PC-3 (cell line): Measurements from ENCODE around the gene GRIK1. TPM values are rescaled to one million over a fixed set of nuclear protein-coding genes. Genes with fewer than 3 reads are reported as not detected.

Experiments
- ATAC-seq: fragments of 200-7000 bp; cut with Tn5 transposase; 2 replicates; pipeline ENCODE4 v1.9.1; 2020; ENCODE audit warnings: mild to moderate bottlenecking, moderate library complexity
- BruUV-seq: library from RNA; stranded (reverse); fragments of 400-500 nt; replicated peaks from 2 replicates; lab custom pipeline; 2021; lab: Mats Ljungman, UMichigan
- CTCF ChIA-PET: fragments of 300-600 bp; sonication (Branson Sonifier 250); formaldehyde crosslinking; loops from one replicate; lab custom pipeline; 2022; ENCODE audit warnings: antibody characterized with exemption; lab: Charles Lee
- POLR2A ChIA-PET: fragments of 300-600 bp; sonication (Branson Sonifier 250); formaldehyde crosslinking; loops from one replicate; lab custom pipeline; 2022; ENCODE audit warnings: antibody characterized with exemption; ENCODE audit not compliant: unreplicated experiment; lab: Charles Lee
- DNase-seq: peaks from one replicate; pipeline ENCODE4 v3.0.0-alpha.2; 2015
- H2AFZ ChIP-seq: fragments of 300-600 bp; sonication (generic); 2 replicates; pipeline ENCODE4 v1.6.0; 2016; ENCODE audit warnings: antibody characterized with exemption, low read length
- H3F3A ChIP-seq: fragments of 300-600 bp; sonication (generic); one replicate; pipeline ENCODE4 v1.6.0; 2017; ENCODE audit warnings: antibody characterized with exemption, low read length, control low read depth, mild to moderate bottlenecking; ENCODE audit not compliant: unreplicated experiment
- H3K27ac ChIP-seq: fragments of 300-600 bp; sonication (generic); 2 replicates; pipeline ENCODE4 v1.5.1; 2016; ENCODE audit warnings: mild to moderate bottlenecking, low read length
- H3K27me3 ChIP-seq: fragments of 300-600 bp; sonication (generic); 2 replicates; pipeline ENCODE4 v1.6.1; 2016; ENCODE audit warnings: low read length, mixed read lengths
- H3K36me3 ChIP-seq: fragments of 300-600 bp; sonication (generic); 2 replicates; pipeline ENCODE4 v1.6.1; 2016; ENCODE audit warnings: low read depth, mixed run types, low read length, mixed read lengths
- H3K4me1 ChIP-seq: fragments of 300-600 bp; sonication (generic); 2 replicates; pipeline ENCODE4 v1.5.1; 2016; ENCODE audit warnings: low read length; ENCODE audit not compliant: insufficient read depth
- H3K4me2 ChIP-seq: fragments of 300-600 bp; sonication (generic); 2 replicates; pipeline ENCODE4 v1.6.0; 2016; ENCODE audit warnings: low read length
- H3K4me3 ChIP-seq: fragments of 300-600 bp; sonication (generic); 2 replicates; pipeline ENCODE4 v1.5.1; 2016; ENCODE audit warnings: mild to moderate bottlenecking, low read length, mixed read lengths
- H3K79me2 ChIP-seq: fragments of 300-600 bp; sonication (generic); 2 replicates; pipeline ENCODE4 v1.6.1; 2017; ENCODE audit warnings: low read length, mixed read lengths
- H3K9ac ChIP-seq: fragments of 300-600 bp; sonication (generic); 2 replicates; pipeline ENCODE4 v1.6.0; 2016; ENCODE audit warnings: mild to moderate bottlenecking, low read length
- H3K9me2 ChIP-seq: fragments of 300-600 bp; sonication (generic); replicated peaks from 2 replicates; pipeline ENCODE4 v1.6.1; 2016; ENCODE audit warnings: mixed run types, low read length, mixed read lengths
- H3K9me3 ChIP-seq: fragments of 300-600 bp; sonication (generic); 2 replicates; pipeline ENCODE4 v1.6.1; 2016; ENCODE audit warnings: low read length, mixed read lengths
- H4K20me1 ChIP-seq: fragments of 300-600 bp; sonication (generic); 2 replicates; pipeline ENCODE4 v1.6.1; 2016; ENCODE audit warnings: low read length, mixed read lengths
- CTCF ChIP-seq: fragments of 300-600 bp; sonication (generic); conservative IDR thresholded peaks from 2 replicates; pipeline ENCODE4 v1.5.1; 2017; ENCODE audit warnings: antibody characterized with exemption, low read depth, mild to moderate bottlenecking, low read length
- EZH2 ChIP-seq: fragments of 300-600 bp; sonication (generic); IDR thresholded peaks from one replicate; pipeline ENCODE4 v1.6.1; 2017; ENCODE audit warnings: antibody characterized with exemption, mild to moderate bottlenecking, low read length; ENCODE audit not compliant: unreplicated experiment
- EZH2phosphoT487 ChIP-seq: fragments of 300-600 bp; sonication (generic); IDR thresholded peaks from 2 replicates; pipeline ENCODE4 v1.6.1; 2018; ENCODE audit warnings: mild to moderate bottlenecking, antibody characterized with exemption, low read length, borderline replicate concordance
- intact Hi-C: fragments of 100-400 bp; cut with micrococcal nuclease; formaldehyde crosslinking; loops from 2 replicates; pipeline ENCODE4 v1.9.0; 2023
- total RNA-seq: library from RNA; depleted of rRNA; stranded (reverse); fragments of >200 nt; gene quantifications from 2 replicates; pipeline ENCODE4 v1.2.3, GENCODE V29; 2014

The GRIK1 gene
- total RNA-seq, 1 experiment from 2014 or later: not detected

- no peak for ATAC-seq
- ChIA-PET CTCF (no interaction called here), POLR2A (no interaction called here)
- Histone ChIP-seq H3K27me3 (peaks cover 44% of the 10 kb centered on the region), H3K9ac (no peak overlapping the region), H3K27ac (no peak overlapping the region), H3K36me3 (no peaks in the 10 kb centered on the region), H3K79me2 (no peaks in the 10 kb centered on the region), H2AFZ (no peak overlapping the region), H3K9me2 (no peaks in the 10 kb centered on the region), H4K20me1 (no peaks in the 10 kb centered on the region), H3K4me1 (no peaks in the 10 kb centered on the region), H3K4me3 (no peak overlapping the region), H3F3A (no peaks in the 10 kb centered on the region), H3K4me2 (no peak overlapping the region), H3K9me3 (no peaks in the 10 kb centered on the region)
- BruUV-seq: no TSS peak
- intact Hi-C loops: no loop called here
- DNase-seq: no peak
- no peak for TF ChIP-seq EZH2
- TF ChIP-seq EZH2phosphoT487: no peak
- TF ChIP-seq CTCF: no peak
Observed at GRCh38 chr21:29682800-29683199, 257.0 kb downstream of the GRIK1 start.

GRCh38 chr21:29680273-29680672 lies 259.5 kb downstream of the GRIK1 start:
- Histone ChIP-seq H3K9me3 (no peaks in the 10 kb centered on the region), H2AFZ (no peak overlapping the region), H3K4me1 (no peaks in the 10 kb centered on the region), H4K20me1 (no peaks in the 10 kb centered on the region), H3K36me3 (no peaks in the 10 kb centered on the region), H3K9ac (no peak overlapping the region), H3K27me3 (peaks cover 33% of the 10 kb centered on the region; the same call in 1 of the 2 replicates), H3F3A (no peaks in the 10 kb centered on the region), H3K27ac (no peak overlapping the region), H3K4me3 (no peak overlapping the region), H3K4me2 (no peak overlapping the region), H3K9me2 (no peaks in the 10 kb centered on the region), H3K79me2 (no peaks in the 10 kb centered on the region)
- ChIA-PET POLR2A (no interaction called here), CTCF (no interaction called here)
- intact Hi-C loops: no loop called here
- DNase-seq (no peak), ATAC-seq (no peak)
- no peak for TF ChIP-seq EZH2phosphoT487
- no peak for TF ChIP-seq EZH2
- TF ChIP-seq CTCF: no peak
- BruUV-seq: no TSS peak

GRCh38 chr21:29678626-29679025 lies 261.2 kb downstream of the GRIK1 start:
- H3K4me1 ChIP-seq: no peaks in the 10 kb centered on the region
- ATAC-seq (no peak), DNase-seq (no peak)
- no peak overlapping the region for H3K4me2 ChIP-seq
- BruUV-seq: no TSS peak
- no peaks in the 10 kb centered on the region for H4K20me1 ChIP-seq
- POLR2A ChIA-PET: no interaction called here
- no peaks in the 10 kb centered on the region for H3K9me2 ChIP-seq
- no peak for TF ChIP-seq CTCF
- TF ChIP-seq EZH2: no peak
- no peak for TF ChIP-seq EZH2phosphoT487
- CTCF ChIA-PET: no interaction called here
- intact Hi-C loops: no loop called here
- no peak overlapping the region for H3K9ac ChIP-seq
- H3K27ac ChIP-seq: no peak overlapping the region
- H3K36me3 ChIP-seq: no peaks in the 10 kb centered on the region
- no peak overlapping the region for H2AFZ ChIP-seq
- no peak overlapping the region for H3K4me3 ChIP-seq
- no peaks in the 10 kb centered on the region for H3F3A ChIP-seq
- no peaks in the 10 kb centered on the region for H3K9me3 ChIP-seq
- H3K79me2 ChIP-seq: no peaks in the 10 kb centered on the region
- peaks cover 38% of the 10 kb centered on the region; the same call in 1 of the 2 replicates for H3K27me3 ChIP-seq
